ENCODE results near the gene PACS2.
"Not testable (repeated sequence)": the region's sequence is repeated elsewhere in the genome, so short reads cannot be mapped to it uniquely, and the experiment has no call there.

PACS2 gene

GRCh38 chr14:105290621-105291346 lies 23.8 kb upstream of the PACS2 start:
- no peak for DNase-seq

- DNase-seq, result no peak
Measured at GRCh38 chr14:105292826-105293711, 21.5 kb upstream of the PACS2 start.

GRCh38 chr14:105294142-105294597 lies 20.4 kb upstream of the PACS2 start:
- DNase-seq, result peak; percentile 53

- not testable (repeated sequence) for DNase-seq
Measured at GRCh38 chr14:105297311-105297710, 17.2 kb upstream of the PACS2 start.

- no peak for DNase-seq
Measured at GRCh38 chr14:105299654-105300541, 14.7 kb upstream of the PACS2 start.

- peak; percentile 97 for DNase-seq
Measured at GRCh38 chr14:105300542-105301102, 13.9 kb upstream of the PACS2 start, which contains the start of gene BRF1. TSS of gene BRF1 (minus strand) at chr14:105301001. CDS start at chr14:105300629, 372 bp downstream.

- peak; percentile 99 for DNase-seq
Measured at GRCh38 chr14:105301103-105301914, 13.2 kb upstream of the PACS2 start.

- not testable (repeated sequence) for DNase-seq
Measured at GRCh38 chr14:105301915-105302249, 12.7 kb upstream of the PACS2 start.

- no peak for DNase-seq
Measured at GRCh38 chr14:105303949-105304348, 10.6 kb upstream of the PACS2 start.

GRCh38 chr14:105304565-105304964 lies 10.0 kb upstream of the PACS2 start:
- DNase-seq, result no peak

GRCh38 chr14:105305345-105305744 lies 9.2 kb upstream of the PACS2 start:
- no peak for DNase-seq

GRCh38 chr14:105305791-105306190 lies 8.8 kb upstream of the PACS2 start:
- no peak for DNase-seq

- no peak for DNase-seq
Measured at GRCh38 chr14:105307052-105307727, 7.4 kb upstream of the PACS2 start.

- DNase-seq, result no peak
Measured at GRCh38 chr14:105309371-105309770, 5.2 kb upstream of the PACS2 start.

GRCh38 chr14:105311838-105312237 lies 2.7 kb upstream of the PACS2 start:
- no peak for DNase-seq

GRCh38 chr14:105312973-105313372 lies 1.6 kb upstream of the PACS2 start:
- DNase-seq, result no peak

GRCh38 chr14:105313381-105314286 lies 914 bp upstream of the PACS2 start:
- no peak for DNase-seq

GRCh38 chr14:105315211-105315721 lies 718 bp downstream of the PACS2 start:
- peak; percentile 57 for DNase-seq

GRCh38 chr14:105315941-105316576 lies 1.5 kb downstream of the PACS2 start:
- no peak for DNase-seq
